Thoracic aorta (tissue), 2 donors: ENCODE data around the gene PADI3. TPM values are rescaled to one million over a fixed set of nuclear protein-coding genes. Genes with fewer than 3 reads are reported as not detected.

Source experiments
- ATAC-seq: fragments of 150-250 bp; one replicate; pipeline ENCODE4 v1.8.0; 2017; ENCODE audit warnings: low read depth; ENCODE audit not compliant: insufficient number of reproducible peaks, low FRiP score
- DNase-seq: peaks from one replicate; pipeline ENCODE4 v3.0.0-alpha.2; 2020; ENCODE audit warnings: low spot score
- H3K27ac ChIP-seq, 2 donors: fragments of 200-600 bp; sonication (generic); 1 replicate in 1 of 2; 2 replicates in 1 of 2; pipeline ENCODE4 v1.5.1; 2016; ENCODE audit warnings: mild to moderate bottlenecking in 2 of 2, moderate library complexity in 2 of 2
- H3K27me3 ChIP-seq: fragments of 200-600 bp; sonication (generic); replicated peaks from 2 replicates; pipeline ENCODE4 v1.6.0; 2016; ENCODE audit warnings: mild to moderate bottlenecking; ENCODE audit not compliant: insufficient read depth
- H3K36me3 ChIP-seq: fragments of 200-600 bp; sonication (generic); one replicate; pipeline ENCODE4 v1.5.1; 2016
- H3K4me1 ChIP-seq, 2 donors: fragments of 200-600 bp; sonication (generic); 1 replicate in 1 of 2; 2 replicates in 1 of 2; pipeline versions ENCODE4 v1.5.1 to v1.6.0; 2016; ENCODE audit warnings: low read depth in 2 of 2, mild to moderate bottlenecking in 1 of 2; ENCODE audit not compliant: control insufficient read depth in 1 of 2
- H3K4me3 ChIP-seq: fragments of 200-600 bp; sonication (generic); 2 replicates; pipeline ENCODE4 v1.5.1; 2016; ENCODE audit warnings: mild to moderate bottlenecking
- H3K9me3 ChIP-seq: fragments of 200-600 bp; sonication (generic); 2 replicates; pipeline ENCODE4 v1.5.1; 2016
- CTCF ChIP-seq: fragments of 200-600 bp; sonication (generic); IDR thresholded peaks from one replicate; pipeline ENCODE4 v1.5.1; 2019; ENCODE audit warnings: antibody characterized with exemption
- total RNA-seq, 2 donors: library from RNA; depleted of rRNA; stranded (reverse); fragments of >200 nt; gene quantifications; one replicate each; pipeline versions ENCODE4 v1.1.0 to v1.2.3, GENCODE V29; 2016

Gene PADI3
- total RNA-seq, 2 donors from 2014 or later = not detected

- DNase-seq (no peak), ATAC-seq (no peak)
- no peak overlapping the region for H3K27ac ChIP-seq
- no peak overlapping the region for H3K4me3 ChIP-seq
- H3K4me1 ChIP-seq = no peaks in the 10 kb centered on the region
- no peaks in the 10 kb centered on the region for H3K27me3 ChIP-seq
- no peak for TF ChIP-seq CTCF
- H3K9me3 ChIP-seq = no peaks in the 10 kb centered on the region
- H3K36me3 ChIP-seq = no peaks in the 10 kb centered on the region
These were observed 43.6 kb downstream of the PADI3 start for GRCh38 chr1:17292299-17293160.

- H3K27me3 ChIP-seq = no peaks in the 10 kb centered on the region
- no peaks in the 10 kb centered on the region for H3K36me3 ChIP-seq
- ATAC-seq = no peak
- H3K9me3 ChIP-seq = no peaks in the 10 kb centered on the region
- DNase-seq = no peak
- no peak overlapping the region for H3K4me3 ChIP-seq
- no peak for TF ChIP-seq CTCF
- no peak overlapping the region for H3K27ac ChIP-seq
- no peaks in the 10 kb centered on the region for H3K4me1 ChIP-seq
These were observed 45.0 kb downstream of the PADI3 start for GRCh38 chr1:17293681-17294425.

GRCh38 chr1:17295292-17295691, 46.4 kb downstream of the PADI3 start:
- no peak for DNase-seq
- H3K4me3 ChIP-seq = no peak overlapping the region
- no peak for ATAC-seq
- no peak for TF ChIP-seq CTCF
- H3K4me1 ChIP-seq = no peaks in the 10 kb centered on the region
- H3K27me3 ChIP-seq = no peaks in the 10 kb centered on the region
- no peaks in the 10 kb centered on the region for H3K9me3 ChIP-seq
- no peak overlapping the region for H3K27ac ChIP-seq
- H3K36me3 ChIP-seq = no peaks in the 10 kb centered on the region

- ATAC-seq = no peak
- no peak for DNase-seq
- Histone ChIP-seq H3K27ac (no peak overlapping the region), H3K4me1 (no peaks in the 10 kb centered on the region), H3K27me3 (no peaks in the 10 kb centered on the region), H3K4me3 (no peak overlapping the region), H3K9me3 (no peaks in the 10 kb centered on the region), H3K36me3 (no peaks in the 10 kb centered on the region)
- TF ChIP-seq CTCF = no peak
These were observed 47.2 kb downstream of the PADI3 start for GRCh38 chr1:17296086-17296485.

GRCh38 chr1:17297991-17298390, 49.1 kb downstream of the PADI3 start:
- peaks cover 6% of the 10 kb centered on the region for H3K9me3 ChIP-seq
- H3K27me3 ChIP-seq = no peaks in the 10 kb centered on the region
- no peak for ATAC-seq
- no peaks in the 10 kb centered on the region for H3K4me1 ChIP-seq
- no peak for TF ChIP-seq CTCF
- no peak for DNase-seq
- H3K27ac ChIP-seq = no peak overlapping the region
- no peak overlapping the region for H3K4me3 ChIP-seq
- H3K36me3 ChIP-seq = no peaks in the 10 kb centered on the region
